Measurements from ENCODE around the gene ATP8B4.

DNA sequence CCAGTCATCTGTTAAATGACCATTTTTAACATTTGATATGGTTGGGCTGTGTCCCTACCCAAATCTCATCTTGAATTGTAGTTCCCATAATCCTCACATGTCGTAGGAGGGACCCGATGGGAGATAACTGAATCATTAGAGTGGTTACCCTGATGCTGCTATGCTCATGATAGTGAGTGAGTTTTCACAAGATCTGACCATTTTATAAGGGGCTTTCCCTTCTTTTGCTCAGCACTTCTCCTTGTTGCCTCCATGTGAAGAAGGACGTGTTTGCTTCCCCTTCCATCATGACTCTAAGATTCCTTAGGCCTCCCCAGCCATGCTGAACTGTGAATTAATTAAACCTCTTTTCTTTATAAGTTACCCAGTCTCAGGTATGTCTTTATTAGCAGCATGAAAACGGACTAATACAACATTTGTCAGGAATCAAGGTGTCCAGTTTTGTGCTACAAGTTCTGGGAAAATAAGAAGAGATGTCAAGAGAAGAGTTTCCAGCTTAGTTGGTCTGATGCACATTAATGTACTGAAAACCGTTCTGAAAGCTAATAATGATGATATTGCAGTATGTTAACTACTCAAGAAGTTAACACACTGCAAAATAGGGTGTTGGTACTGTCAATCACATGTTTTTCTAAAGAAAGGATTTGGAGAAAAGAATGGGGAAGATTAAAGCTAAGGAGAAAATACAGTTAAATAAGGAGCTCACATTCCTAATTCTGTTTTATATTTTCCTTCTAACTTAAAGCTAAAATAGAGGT is 67.9 kb downstream of the ATP8B4 start:
- no peak for TF ChIP-seq CTCF (IDR thresholded peaks at IDR 0.05 in 8 of 11, conservative IDR thresholded peaks at IDR 0.05 in 3 of 11)
- TF ChIP-seq POLR2A (IDR thresholded peaks at IDR 0.05), result no peak

Measured in spleen (tissue), 7 donors.